Smooth muscle cell (in vitro differentiated cells): ENCODE measurements around the gene BMERB1. TPM values are rescaled to one million over a fixed set of nuclear protein-coding genes. Genes with fewer than 3 reads are reported as not detected.

Source experiments
- DNase-seq: peaks from one replicate; lab custom pipeline; 2025; ENCODE audit not compliant: unreplicated experiment; lab: John Stamatoyannopoulos, UW
- H2AFZ ChIP-seq: fragments of 200-600 bp; sonication (generic); 2 replicates; pipeline ENCODE4 v1.6.0; 2016; ENCODE audit warnings: antibody characterized with exemption, low read depth, mild to moderate bottlenecking
- H3F3A ChIP-seq: fragments of 200-600 bp; sonication (generic); 2 replicates; pipeline ENCODE4 v1.6.0; 2017; ENCODE audit warnings: antibody characterized with exemption, low read depth
- H3K27ac ChIP-seq: fragments of 200-600 bp; sonication (generic); 2 replicates; pipeline ENCODE4 v1.5.1; 2016; ENCODE audit warnings: low read depth, mild to moderate bottlenecking
- H3K27me3 ChIP-seq: fragments of 200-600 bp; sonication (generic); 2 replicates; pipeline ENCODE4 v1.6.1; 2016; ENCODE audit warnings: low read depth, mild to moderate bottlenecking
- H3K36me3 ChIP-seq: fragments of 200-600 bp; sonication (generic); 2 replicates; pipeline ENCODE4 v1.5.1; 2016; ENCODE audit warnings: low read depth
- H3K4me1 ChIP-seq: fragments of 200-600 bp; sonication (generic); 2 replicates; pipeline ENCODE4 v1.5.1; 2016; ENCODE audit warnings: low read depth
- H3K4me2 ChIP-seq: fragments of 200-600 bp; sonication (generic); 2 replicates; pipeline ENCODE4 v1.6.0; 2016; ENCODE audit warnings: mild to moderate bottlenecking
- H3K4me3 ChIP-seq: fragments of 200-600 bp; sonication (generic); 2 replicates; pipeline ENCODE4 v1.5.1; 2016; ENCODE audit warnings: mild to moderate bottlenecking
- H3K79me2 ChIP-seq: fragments of 200-600 bp; sonication (generic); 2 replicates; pipeline ENCODE4 v1.6.0; 2016; ENCODE audit warnings: low read depth, mild to moderate bottlenecking
- H3K9ac ChIP-seq: fragments of 200-600 bp; sonication (generic); 2 replicates; pipeline ENCODE4 v1.6.0; 2016; ENCODE audit warnings: low read depth
- H3K9me3 ChIP-seq: fragments of 200-600 bp; sonication (generic); replicated peaks from 2 replicates; pipeline ENCODE4 v1.5.1; 2016; ENCODE audit warnings: low read depth
- H4K20me1 ChIP-seq: fragments of 200-600 bp; sonication (generic); 2 replicates; pipeline ENCODE4 v1.6.0; 2016; ENCODE audit warnings: low read depth
- WGBS: methylation state at CpG from one replicate; pipeline ENCODE4 v1.1.7; 2016; ENCODE audit warnings: low lambda C conversion rate; 5-methylcytosine and 5-hydroxymethylcytosine counted together
- polyA plus RNA-seq: library from polyadenylated mRNA; unstranded; fragments of >200 nt; fragmentation: Nextera tagmentation; extraction: Ambion mirVana; gene quantifications from 2 replicates; pipeline ENCODE4 v1.2.1, GENCODE V29; 2016
- total RNA-seq: library from RNA; depleted of rRNA; stranded (reverse); fragments of >200 nt; gene quantifications from 2 replicates; pipeline ENCODE4 v1.2.3, GENCODE V29; 2014
- TF ChIP-seq, protein P1 (sequence below): fragments of 200-600 bp; sonication (generic); IDR thresholded peaks from 2 replicates; pipeline ENCODE4 v1.5.1; 2017; ENCODE audit warnings: borderline replicate concordance, mild to moderate bottlenecking, antibody characterized with exemption; ENCODE audit not compliant: insufficient read depth, poor library complexity, severe bottlenecking

BMERB1 gene
- total and polyA plus RNA-seq, 2 experiments from 2014 or later, result 16.5 to 20.0 TPM

DNA sequence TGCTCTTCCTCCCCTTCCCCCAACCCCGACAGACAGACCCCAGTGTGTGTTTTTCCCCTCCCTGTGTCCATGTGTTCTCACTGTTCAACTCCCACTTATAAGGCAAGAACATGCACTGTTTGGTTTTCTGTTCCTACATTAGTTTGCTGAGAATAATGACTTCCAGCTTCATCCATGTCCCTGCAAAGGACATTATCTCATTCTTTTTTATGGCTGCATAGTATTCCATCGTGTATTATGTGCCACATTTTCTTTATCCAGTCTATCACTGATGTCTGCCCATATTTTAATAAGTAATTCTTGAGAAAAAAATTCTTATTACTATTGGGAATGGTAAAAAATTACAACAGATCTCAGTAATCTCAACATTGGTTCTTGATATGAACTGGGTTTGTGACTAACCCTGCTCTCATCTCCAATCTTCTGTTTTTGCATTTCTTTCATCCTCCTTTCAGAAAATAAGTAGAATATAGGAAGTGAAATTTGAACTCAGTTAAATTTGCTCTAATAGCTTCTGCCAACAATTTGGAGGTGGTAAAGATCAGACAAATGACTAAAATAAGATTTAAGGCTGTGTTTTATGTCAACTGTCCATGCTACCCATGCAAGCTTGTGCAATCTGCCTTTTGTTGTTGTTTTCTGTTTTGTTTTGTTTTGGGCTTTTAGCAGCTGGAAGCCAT, 197.5 kb downstream of the BMERB1 start:
- Histone ChIP-seq H3K27ac (no peak overlapping the region), H3K4me2 (no peak overlapping the region), H3K27me3 (no peaks in the 10 kb centered on the region), H3F3A (no peaks in the 10 kb centered on the region), H3K4me3 (no peak overlapping the region), H3K36me3 (peaks cover 40% of the 10 kb centered on the region), H3K9ac (no peak overlapping the region), H3K9me3 (no peaks in the 10 kb centered on the region), H4K20me1 (peaks cover 18% of the 10 kb centered on the region), H3K4me1 (no peaks in the 10 kb centered on the region), H3K79me2 (no peaks in the 10 kb centered on the region), H2AFZ (no peak overlapping the region)
- TF ChIP-seq, protein P1, sequence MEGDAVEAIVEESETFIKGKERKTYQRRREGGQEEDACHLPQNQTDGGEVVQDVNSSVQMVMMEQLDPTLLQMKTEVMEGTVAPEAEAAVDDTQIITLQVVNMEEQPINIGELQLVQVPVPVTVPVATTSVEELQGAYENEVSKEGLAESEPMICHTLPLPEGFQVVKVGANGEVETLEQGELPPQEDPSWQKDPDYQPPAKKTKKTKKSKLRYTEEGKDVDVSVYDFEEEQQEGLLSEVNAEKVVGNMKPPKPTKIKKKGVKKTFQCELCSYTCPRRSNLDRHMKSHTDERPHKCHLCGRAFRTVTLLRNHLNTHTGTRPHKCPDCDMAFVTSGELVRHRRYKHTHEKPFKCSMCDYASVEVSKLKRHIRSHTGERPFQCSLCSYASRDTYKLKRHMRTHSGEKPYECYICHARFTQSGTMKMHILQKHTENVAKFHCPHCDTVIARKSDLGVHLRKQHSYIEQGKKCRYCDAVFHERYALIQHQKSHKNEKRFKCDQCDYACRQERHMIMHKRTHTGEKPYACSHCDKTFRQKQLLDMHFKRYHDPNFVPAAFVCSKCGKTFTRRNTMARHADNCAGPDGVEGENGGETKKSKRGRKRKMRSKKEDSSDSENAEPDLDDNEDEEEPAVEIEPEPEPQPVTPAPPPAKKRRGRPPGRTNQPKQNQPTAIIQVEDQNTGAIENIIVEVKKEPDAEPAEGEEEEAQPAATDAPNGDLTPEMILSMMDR, result no peak
- DNase-seq, result no peak
- WGBS, result 97% methylated on average over 2 of the region's 2 CpGs

DNA sequence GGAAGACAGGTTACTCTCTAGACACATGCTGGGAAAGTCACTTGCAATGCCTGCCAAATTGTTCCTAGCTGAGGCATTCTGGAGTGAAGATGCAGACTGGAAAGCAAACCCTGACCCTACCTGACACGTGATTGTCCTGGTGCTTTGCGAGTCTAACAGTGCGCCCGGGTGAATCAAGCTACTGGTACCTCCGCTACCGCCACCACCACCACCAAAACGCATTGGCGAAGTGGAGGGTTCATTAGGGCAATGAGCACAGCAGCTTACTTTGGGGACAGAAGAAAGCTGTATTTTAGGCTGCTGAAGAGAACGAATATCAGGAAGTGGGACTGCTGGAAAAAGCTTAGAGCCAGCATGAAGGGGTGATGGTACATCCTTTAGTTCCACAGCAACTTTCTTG, 201.5 kb downstream of the BMERB1 start:
- H3K36me3 ChIP-seq, result peaks cover 40% of the 10 kb centered on the region
- H3K27me3 ChIP-seq, result no peaks in the 10 kb centered on the region
- no peaks in the 10 kb centered on the region for H3K9me3 ChIP-seq
- H4K20me1 ChIP-seq, result peaks cover 13% of the 10 kb centered on the region
- no peak overlapping the region for H3K9ac ChIP-seq
- no peak overlapping the region for H3K4me2 ChIP-seq
- H3K4me3 ChIP-seq, result no peak overlapping the region
- H3K27ac ChIP-seq, result no peak overlapping the region
- TF ChIP-seq, protein P1, result no peak
- DNase-seq, result no peak
- H3K79me2 ChIP-seq, result peaks cover 12% of the 10 kb centered on the region
- H3K4me1 ChIP-seq, result no peaks in the 10 kb centered on the region
- WGBS, result 99% methylated on average over 9 of the region's 9 CpGs
- no peak overlapping the region for H2AFZ ChIP-seq
- H3F3A ChIP-seq, result no peaks in the 10 kb centered on the region

DNA sequence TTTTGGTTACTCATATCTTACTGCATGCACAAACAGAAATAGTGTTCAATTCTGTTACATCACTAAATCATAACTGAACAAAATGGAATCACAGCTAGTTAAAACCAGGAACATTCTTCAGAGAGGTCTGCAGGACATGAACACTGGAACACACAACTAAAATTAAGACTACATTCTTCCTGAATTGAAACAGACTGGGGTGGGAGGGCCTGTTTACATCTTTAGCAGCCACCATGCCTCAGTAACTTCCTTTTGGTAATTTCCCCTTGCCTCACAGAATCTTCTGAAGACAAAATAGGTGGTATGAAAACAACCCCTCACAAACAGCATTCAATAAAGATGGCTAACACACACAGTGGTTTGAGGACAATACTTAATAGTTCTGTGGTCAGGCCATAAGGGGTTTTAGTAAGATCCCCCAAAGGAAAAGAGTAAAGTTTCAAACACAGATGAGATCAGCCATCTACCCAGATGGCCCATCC, 202.0 kb downstream of the BMERB1 start:
- no peaks in the 10 kb centered on the region for H3K27me3 ChIP-seq
- H3K4me3 ChIP-seq, result no peak overlapping the region
- H3F3A ChIP-seq, result no peaks in the 10 kb centered on the region
- H4K20me1 ChIP-seq, result peaks cover 18% of the 10 kb centered on the region
- TF ChIP-seq, protein P1, result no peak
- H3K9ac ChIP-seq, result no peak overlapping the region
- DNase-seq, result no peak
- peaks cover 40% of the 10 kb centered on the region for H3K36me3 ChIP-seq
- peaks cover 17% of the 10 kb centered on the region for H3K79me2 ChIP-seq
- H3K27ac ChIP-seq, result no peak overlapping the region
- H3K9me3 ChIP-seq, result no peaks in the 10 kb centered on the region
- no peak overlapping the region for H3K4me2 ChIP-seq
- no peak overlapping the region for H2AFZ ChIP-seq
- H3K4me1 ChIP-seq, result peaks cover under 1% of the 10 kb centered on the region

Other genes starting within 250 kb of the BMERB1 start
- not detected in 2 replicates for gene NPIPA5, start 56.3 kb upstream of the BMERB1 start, total RNA-seq
- 0.77 and 1.0 TPM in 2 replicates for gene NPIPA5, start 56.3 kb upstream of the BMERB1 start, polyA plus RNA-seq
- gene MPV17L, start 38.8 kb upstream of the BMERB1 start, total RNA-seq, result not detected in 2 replicates
- gene MPV17L, start 38.8 kb upstream of the BMERB1 start, polyA plus RNA-seq, result not detected in 2 replicates
- 17.4 and 19.1 TPM in 2 replicates for gene MARF1, start 208.6 kb downstream of the BMERB1 start, total RNA-seq
- 6.0 and 9.2 TPM in 2 replicates for gene MARF1, start 208.6 kb downstream of the BMERB1 start, polyA plus RNA-seq
- 10.6 and 12.2 TPM in 2 replicates for gene NDE1, start 215.7 kb downstream of the BMERB1 start, total RNA-seq
- 10.7 and 17.9 TPM in 2 replicates for gene NDE1, start 215.7 kb downstream of the BMERB1 start, polyA plus RNA-seq